Stromal cell of bone marrow (primary cell): ENCODE data around the gene SRC.

Source experiments
- DNase-seq: peaks from one replicate; pipeline ENCODE4 v3.0.0-alpha.2; 2012; ENCODE audit warnings: low read depth

The SRC gene

GRCh38 chr20:37350649-37351574, 5.0 kb downstream of the SRC start:
- DNase-seq = no peak

GRCh38 chr20:37351689-37352607, 6.0 kb downstream of the SRC start:
- no peak for DNase-seq

GRCh38 chr20:37352608-37352980, 6.7 kb downstream of the SRC start:
- no peak for DNase-seq

- DNase-seq = no peak
Observed at GRCh38 chr20:37353285-37353849, 7.4 kb downstream of the SRC start.

GRCh38 chr20:37354210-37355195, 8.6 kb downstream of the SRC start:
- DNase-seq = no peak

DNA sequence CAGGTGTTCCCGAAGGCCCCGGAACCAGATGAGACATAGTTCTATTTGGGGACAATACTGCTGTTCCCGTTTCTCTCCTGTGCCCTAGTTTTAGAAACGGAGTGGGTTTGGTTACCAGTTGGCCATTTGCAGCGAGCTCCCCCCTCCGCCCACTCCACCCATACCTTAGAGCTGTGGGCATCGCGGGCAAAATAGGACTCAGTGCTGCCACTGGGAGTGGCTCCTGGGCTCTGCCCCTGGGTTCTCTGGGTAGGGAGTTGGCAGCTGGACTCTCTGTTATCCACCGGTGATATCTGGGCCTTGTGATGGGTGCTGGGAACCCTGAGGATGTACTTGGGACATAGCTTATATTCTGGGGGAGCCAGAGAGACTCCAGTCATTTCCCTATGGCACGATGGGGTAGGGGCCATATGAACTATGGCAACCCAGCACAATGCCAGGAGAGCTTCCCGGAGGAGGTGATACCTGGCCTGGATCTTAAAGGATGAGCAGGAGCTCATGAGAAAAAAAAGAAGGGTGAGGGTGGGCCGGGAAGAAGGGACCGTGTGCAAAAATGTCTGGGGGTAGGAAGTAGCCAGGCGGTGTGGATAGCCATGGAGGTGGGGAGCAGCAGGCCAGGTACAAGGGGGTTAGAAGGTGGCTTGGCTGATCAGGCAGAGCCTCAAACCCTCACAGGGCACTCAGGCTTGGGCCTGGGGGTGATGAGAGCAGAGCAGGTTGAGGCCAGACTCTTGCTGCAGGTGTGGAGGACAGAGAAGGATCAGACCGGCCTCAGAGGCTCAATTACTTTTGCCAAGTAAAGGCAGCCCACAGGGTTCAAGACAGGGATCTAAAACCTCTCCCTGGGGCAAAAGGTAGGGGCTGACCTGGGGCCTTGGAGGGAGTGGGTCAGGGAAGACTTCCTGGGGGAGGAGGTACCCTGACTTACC, 9.6 kb downstream of the SRC start:
- no peak for DNase-seq

DNA sequence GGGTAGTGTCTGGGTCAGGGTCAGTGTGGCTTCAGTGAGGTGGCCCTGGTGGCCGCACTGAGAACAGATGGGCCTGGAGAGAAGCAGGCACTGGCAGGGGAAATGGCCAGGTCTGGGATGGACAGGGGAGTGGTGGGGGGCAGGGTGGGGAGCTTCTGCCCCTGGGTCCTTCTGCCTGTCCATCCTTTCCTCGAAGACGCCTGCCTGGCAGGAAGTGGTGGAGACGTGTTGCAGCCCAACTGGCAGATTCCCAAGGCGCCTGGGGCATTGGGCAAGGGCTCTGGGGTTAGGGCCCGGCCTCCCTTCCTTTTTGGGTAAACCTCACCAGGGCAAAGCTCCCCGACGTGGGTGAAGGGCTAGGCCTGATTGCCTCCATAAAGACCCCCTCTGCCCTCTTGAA, 10.4 kb downstream of the SRC start:
- DNase-seq = no peak

DNA sequence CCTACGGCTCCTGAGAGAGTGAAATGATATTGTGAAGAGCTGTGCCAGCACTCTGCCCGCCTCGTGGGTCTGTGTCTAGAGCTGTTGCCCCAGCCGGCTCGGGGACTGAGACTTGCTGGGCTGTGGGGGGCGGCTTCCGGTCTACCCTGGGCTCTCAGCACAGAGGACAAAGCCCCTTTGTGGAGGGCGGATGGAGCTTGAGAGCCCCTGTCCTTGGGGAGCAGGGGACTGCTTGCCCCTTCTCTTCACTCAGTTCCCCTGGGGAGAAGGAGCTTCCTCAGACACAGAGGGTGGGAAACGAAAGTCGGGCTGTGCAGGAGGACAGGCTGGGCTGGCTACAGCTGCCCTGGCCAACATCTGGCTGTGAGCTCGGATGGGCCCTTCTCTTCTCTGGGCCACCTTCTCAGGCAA, 11.0 kb downstream of the SRC start:
- no peak for DNase-seq

- DNase-seq = no peak
Observed at GRCh38 chr20:37357481-37358365, 11.8 kb downstream of the SRC start.

GRCh38 chr20:37358366-37359150, 12.6 kb downstream of the SRC start:
- DNase-seq = no peak

DNA sequence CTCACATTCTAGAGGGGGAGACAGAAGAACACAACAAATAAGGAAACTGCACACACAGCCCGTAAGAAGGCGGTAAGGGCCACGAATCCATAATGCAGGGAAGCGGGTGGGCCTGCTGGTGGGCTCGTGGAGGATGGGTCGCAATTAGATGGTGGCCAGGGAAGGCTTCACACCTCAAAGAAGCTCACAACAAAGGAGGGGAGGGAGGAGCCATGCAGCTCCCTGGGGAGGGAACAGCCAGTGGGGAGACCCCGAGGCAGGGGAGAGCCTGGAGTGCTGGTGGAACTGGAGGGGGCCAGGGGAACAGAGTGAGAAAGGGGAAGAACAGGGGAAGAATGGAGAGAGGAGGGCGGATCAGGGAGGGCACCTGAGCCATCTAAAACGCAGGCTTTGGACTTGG, 13.4 kb downstream of the SRC start:
- no peak for DNase-seq

- no peak for DNase-seq
Observed at GRCh38 chr20:37359836-37360235, 13.9 kb downstream of the SRC start.

GRCh38 chr20:37360391-37361115, 14.6 kb downstream of the SRC start:
- no peak for DNase-seq

- DNase-seq = no peak
Observed at GRCh38 chr20:37361336-37361735, 15.4 kb downstream of the SRC start.

DNA sequence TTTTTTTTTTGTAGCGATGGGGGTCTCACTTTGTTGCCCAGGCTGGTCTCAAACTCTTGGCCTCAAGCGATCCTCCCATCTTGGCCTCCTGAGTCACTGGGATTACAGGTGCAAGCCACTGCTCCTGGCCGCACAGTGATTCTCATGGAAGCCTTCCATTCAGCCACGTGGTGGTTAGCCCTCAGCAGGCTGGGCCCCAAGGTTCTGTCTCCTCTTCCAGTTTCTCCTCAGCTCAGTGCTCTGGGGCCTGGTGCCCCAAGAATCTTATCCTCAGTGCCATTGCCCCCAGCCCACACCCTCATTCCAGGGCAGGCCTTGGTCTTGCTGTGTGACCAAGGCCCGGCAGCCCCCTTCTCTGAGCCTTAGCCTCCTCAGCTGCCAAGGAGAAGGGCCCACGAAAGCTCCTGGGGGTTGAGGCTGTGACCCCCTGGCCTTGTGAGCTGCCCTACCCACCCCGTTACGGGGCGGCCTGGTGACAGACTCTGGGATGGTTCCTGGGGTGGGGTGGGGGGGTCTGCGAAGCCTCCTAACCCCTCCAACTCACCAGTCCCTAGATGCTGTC, 16.4 kb downstream of the SRC start:
- no peak for DNase-seq

GRCh38 chr20:37362821-37363220, 16.9 kb downstream of the SRC start:
- DNase-seq = no peak

DNA sequence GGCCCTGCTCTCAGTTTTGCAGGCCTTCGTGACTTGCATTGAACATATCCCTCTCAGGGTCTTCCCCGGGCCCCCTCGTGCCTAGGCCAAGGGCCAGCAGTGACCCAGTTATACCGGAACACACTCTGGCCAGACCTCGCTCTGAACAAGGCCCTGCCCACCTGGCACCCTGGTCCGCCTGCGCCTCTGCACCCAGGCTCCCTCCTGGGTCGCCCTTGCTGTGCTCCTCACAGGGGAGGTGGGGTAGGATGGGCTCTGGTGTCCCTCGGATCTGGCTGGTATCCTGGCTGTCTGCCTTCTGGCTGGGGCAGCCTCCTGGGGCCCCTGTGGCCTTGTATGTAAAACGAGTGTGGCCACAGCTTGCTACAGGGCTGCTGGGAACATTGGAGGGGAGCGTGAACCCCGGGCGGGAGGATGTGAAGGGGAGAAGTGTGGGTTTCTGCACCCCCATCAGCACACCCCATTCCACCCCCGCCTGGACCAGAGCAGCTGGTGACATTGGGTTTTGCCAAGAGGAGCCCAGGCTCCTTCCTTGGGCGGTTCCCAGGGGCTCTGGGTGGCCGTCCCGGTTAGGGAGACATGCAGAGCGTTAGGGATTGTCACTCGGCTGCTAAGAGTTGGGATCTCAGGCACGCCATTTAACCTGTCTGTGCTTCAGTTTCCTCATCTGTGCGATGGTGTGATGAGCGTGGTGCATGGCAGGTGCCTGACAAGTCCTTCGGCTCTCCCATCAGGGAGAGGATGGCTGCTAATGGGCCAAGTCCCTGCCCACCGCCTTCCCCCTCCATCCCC, 17.5 kb downstream of the SRC start:
- no peak for DNase-seq
